ENCODE results near the gene IL22. TPM values are rescaled to one million over a fixed set of nuclear protein-coding genes. Genes with fewer than 3 reads are reported as not detected.

Gene IL22
- total and polyA plus RNA-seq, 2 of the 8 experiments (the other 6 are each of a cell fraction or from before 2014, with no cell fraction given): not detected

DNA sequence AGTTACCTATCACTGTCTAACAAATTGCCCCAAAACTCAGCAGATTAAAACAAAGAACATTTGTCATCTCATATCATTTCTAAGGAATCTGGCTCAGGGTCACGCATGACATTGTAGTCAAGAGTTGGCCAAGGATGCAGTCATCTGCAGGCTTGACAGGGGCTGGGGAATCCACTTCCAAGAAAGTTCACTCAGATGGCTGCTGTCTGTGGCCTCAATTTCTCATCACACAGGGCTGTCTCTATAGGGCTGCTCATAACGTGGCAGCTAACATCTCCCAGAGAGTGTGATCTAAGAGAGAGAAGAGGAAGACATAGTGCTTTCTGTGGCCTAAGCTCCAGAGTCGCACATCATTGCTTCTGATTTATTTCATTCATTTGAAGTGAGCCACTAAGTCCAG, 17.0 kb upstream of the IL22 start (continued):
- TF ChIP-seq, protein P1, sequence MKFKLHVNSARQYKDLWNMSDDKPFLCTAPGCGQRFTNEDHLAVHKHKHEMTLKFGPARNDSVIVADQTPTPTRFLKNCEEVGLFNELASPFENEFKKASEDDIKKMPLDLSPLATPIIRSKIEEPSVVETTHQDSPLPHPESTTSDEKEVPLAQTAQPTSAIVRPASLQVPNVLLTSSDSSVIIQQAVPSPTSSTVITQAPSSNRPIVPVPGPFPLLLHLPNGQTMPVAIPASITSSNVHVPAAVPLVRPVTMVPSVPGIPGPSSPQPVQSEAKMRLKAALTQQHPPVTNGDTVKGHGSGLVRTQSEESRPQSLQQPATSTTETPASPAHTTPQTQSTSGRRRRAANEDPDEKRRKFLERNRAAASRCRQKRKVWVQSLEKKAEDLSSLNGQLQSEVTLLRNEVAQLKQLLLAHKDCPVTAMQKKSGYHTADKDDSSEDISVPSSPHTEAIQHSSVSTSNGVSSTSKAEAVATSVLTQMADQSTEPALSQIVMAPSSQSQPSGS (IDR thresholded peaks at IDR 0.05; ENCODE audit: low read length): no peak
- no peak for TF ChIP-seq KDM1A (IDR thresholded peaks at IDR 0.05; ENCODE audit: borderline replicate concordance, low read length)
